Smooth muscle cell (in vitro differentiated cells): ENCODE measurements around the gene KCNMB2. TPM values are rescaled to one million over a fixed set of nuclear protein-coding genes. Genes with fewer than 3 reads are reported as not detected.

Experiments
- DNase-seq: peaks from one replicate; lab custom pipeline; 2025; ENCODE audit not compliant: unreplicated experiment; lab: John Stamatoyannopoulos, UW
- H2AFZ ChIP-seq: fragments of 200-600 bp; sonication (generic); 2 replicates; pipeline ENCODE4 v1.6.0; 2016; ENCODE audit warnings: antibody characterized with exemption, low read depth, mild to moderate bottlenecking
- H3F3A ChIP-seq: fragments of 200-600 bp; sonication (generic); 2 replicates; pipeline ENCODE4 v1.6.0; 2017; ENCODE audit warnings: antibody characterized with exemption, low read depth
- H3K27ac ChIP-seq: fragments of 200-600 bp; sonication (generic); 2 replicates; pipeline ENCODE4 v1.5.1; 2016; ENCODE audit warnings: low read depth, mild to moderate bottlenecking
- H3K27me3 ChIP-seq: fragments of 200-600 bp; sonication (generic); 2 replicates; pipeline ENCODE4 v1.6.1; 2016; ENCODE audit warnings: low read depth, mild to moderate bottlenecking
- H3K36me3 ChIP-seq: fragments of 200-600 bp; sonication (generic); 2 replicates; pipeline ENCODE4 v1.5.1; 2016; ENCODE audit warnings: low read depth
- H3K4me1 ChIP-seq: fragments of 200-600 bp; sonication (generic); 2 replicates; pipeline ENCODE4 v1.5.1; 2016; ENCODE audit warnings: low read depth
- H3K4me2 ChIP-seq: fragments of 200-600 bp; sonication (generic); 2 replicates; pipeline ENCODE4 v1.6.0; 2016; ENCODE audit warnings: mild to moderate bottlenecking
- H3K4me3 ChIP-seq: fragments of 200-600 bp; sonication (generic); 2 replicates; pipeline ENCODE4 v1.5.1; 2016; ENCODE audit warnings: mild to moderate bottlenecking
- H3K79me2 ChIP-seq: fragments of 200-600 bp; sonication (generic); 2 replicates; pipeline ENCODE4 v1.6.0; 2016; ENCODE audit warnings: low read depth, mild to moderate bottlenecking
- H3K9ac ChIP-seq: fragments of 200-600 bp; sonication (generic); 2 replicates; pipeline ENCODE4 v1.6.0; 2016; ENCODE audit warnings: low read depth
- H3K9me3 ChIP-seq: fragments of 200-600 bp; sonication (generic); replicated peaks from 2 replicates; pipeline ENCODE4 v1.5.1; 2016; ENCODE audit warnings: low read depth
- H4K20me1 ChIP-seq: fragments of 200-600 bp; sonication (generic); 2 replicates; pipeline ENCODE4 v1.6.0; 2016; ENCODE audit warnings: low read depth
- CTCF ChIP-seq: fragments of 200-600 bp; sonication (generic); IDR thresholded peaks from 2 replicates; pipeline ENCODE4 v1.5.1; 2017; ENCODE audit warnings: borderline replicate concordance, mild to moderate bottlenecking, antibody characterized with exemption; ENCODE audit not compliant: insufficient read depth, poor library complexity, severe bottlenecking
- WGBS: methylation state at CpG from one replicate; pipeline ENCODE4 v1.1.7; 2016; ENCODE audit warnings: low lambda C conversion rate; 5-methylcytosine and 5-hydroxymethylcytosine counted together
- polyA plus RNA-seq: library from polyadenylated mRNA; unstranded; fragments of >200 nt; fragmentation: Nextera tagmentation; extraction: Ambion mirVana; gene quantifications from 2 replicates; pipeline ENCODE4 v1.2.1, GENCODE V29; 2016
- total RNA-seq: library from RNA; depleted of rRNA; stranded (reverse); fragments of >200 nt; gene quantifications from 2 replicates; pipeline ENCODE4 v1.2.3, GENCODE V29; 2014

KCNMB2 gene
- total and polyA plus RNA-seq, 2 experiments from 2014 or later, result 0.09 TPM; not detected in 1

- Histone ChIP-seq H3K4me3 (no peak overlapping the region), H4K20me1 (no peaks in the 10 kb centered on the region), H3K27me3 (no peaks in the 10 kb centered on the region), H3K9me3 (no peaks in the 10 kb centered on the region), H3K36me3 (no peaks in the 10 kb centered on the region), H2AFZ (no peak overlapping the region), H3K79me2 (no peaks in the 10 kb centered on the region), H3K27ac (no peak overlapping the region), H3F3A (peaks cover 4% of the 10 kb centered on the region), H3K4me2 (no peak overlapping the region), H3K4me1 (peaks cover 10% of the 10 kb centered on the region), H3K9ac (no peak overlapping the region)
- 84% methylated on average over 5 of the region's 5 CpGs for WGBS
- TF ChIP-seq CTCF, result no peak
- no peak for DNase-seq
Observed at GRCh38 chr3:178712247-178712646, 176.0 kb downstream of the KCNMB2 start.

DNA sequence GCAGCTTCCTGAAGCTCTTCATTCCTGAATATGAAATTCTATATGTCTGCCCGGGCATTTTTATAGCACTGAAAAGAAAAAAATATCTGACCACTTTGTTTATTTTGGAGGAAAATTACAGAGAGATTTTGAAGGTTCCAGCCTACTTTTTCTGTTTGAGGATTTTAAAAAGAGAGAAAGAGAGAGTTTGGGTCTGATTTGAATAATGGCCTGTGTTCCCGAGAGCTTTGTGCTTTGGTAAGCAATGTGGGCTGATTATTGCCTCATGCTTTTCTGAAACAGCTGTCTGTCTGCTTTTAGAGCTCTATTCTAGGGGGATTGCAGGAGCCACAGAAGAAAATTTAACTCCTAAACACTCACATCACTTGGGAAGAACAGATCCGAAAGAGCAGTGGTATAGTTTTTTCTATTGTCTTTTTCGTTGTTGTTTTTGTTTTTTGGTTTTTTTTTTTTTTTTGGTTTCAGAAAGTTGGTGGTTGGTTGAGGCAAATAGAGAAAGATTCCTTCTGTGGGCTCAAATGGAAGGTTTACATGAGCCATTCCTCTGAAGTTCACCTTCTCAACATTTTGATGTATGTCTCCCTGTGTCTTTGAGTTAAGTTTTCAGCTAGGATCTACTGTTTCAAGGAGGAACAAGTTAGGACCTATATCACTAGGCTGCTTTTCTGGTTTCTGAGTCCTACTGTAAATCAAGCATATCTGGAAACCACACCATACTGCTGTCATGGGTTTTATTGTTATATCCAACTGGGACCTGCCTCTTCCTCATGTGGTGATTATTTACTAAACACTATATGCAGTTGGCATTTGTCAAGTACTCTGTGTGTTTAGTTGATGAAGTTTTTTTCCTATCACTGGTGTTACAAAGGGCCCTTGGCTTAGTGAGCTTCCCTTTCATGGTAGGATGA lies 178.9 kb downstream of the KCNMB2 start:
- peak overlapping the region; percentile 76 for H3K4me2 ChIP-seq

DNA sequence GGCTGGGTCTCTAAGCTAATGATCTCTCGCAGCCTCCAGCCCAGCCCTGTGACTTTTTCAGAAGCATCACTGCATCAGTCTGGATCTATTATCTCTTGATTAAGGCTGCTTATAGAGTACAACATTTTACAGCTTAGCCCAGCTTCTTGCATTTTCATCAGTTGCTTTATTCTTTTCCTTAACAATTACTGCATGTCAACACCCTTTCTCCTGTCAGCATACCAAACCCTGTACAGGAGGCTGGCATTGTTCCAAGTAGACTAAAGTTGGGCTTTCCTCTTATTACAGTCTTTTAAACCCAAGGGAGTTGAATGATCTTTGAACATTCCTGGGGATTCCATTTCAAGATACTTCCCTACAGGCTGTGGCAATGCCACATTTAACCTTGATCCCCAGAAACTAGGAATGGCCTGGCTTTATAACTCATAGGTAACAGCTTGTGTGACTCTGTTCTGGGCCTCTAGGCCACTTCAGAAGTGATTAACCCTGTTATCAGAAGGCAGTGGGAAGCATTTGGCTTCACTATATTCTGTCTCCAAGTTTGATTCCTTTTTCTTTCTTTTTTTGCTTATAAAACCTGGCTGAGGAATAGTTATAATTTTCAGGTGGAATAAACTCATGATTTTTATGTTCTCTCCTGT lies 182.9 kb downstream of the KCNMB2 start:
- no peaks in the 10 kb centered on the region for H3K27me3 ChIP-seq
- WGBS, result 86% methylated on average over 1 of the region's 1 CpG
- no peaks in the 10 kb centered on the region for H4K20me1 ChIP-seq
- H3K4me2 ChIP-seq, result no peak overlapping the region
- no peak overlapping the region for H2AFZ ChIP-seq
- no peak for TF ChIP-seq CTCF
- no peak overlapping the region for H3K27ac ChIP-seq
- no peaks in the 10 kb centered on the region for H3K79me2 ChIP-seq
- no peak for DNase-seq
- H3K4me3 ChIP-seq, result no peak overlapping the region
- no peak overlapping the region for H3K9ac ChIP-seq
- peaks cover 4% of the 10 kb centered on the region for H3F3A ChIP-seq
- H3K4me1 ChIP-seq, result peaks cover 3% of the 10 kb centered on the region
- no peaks in the 10 kb centered on the region for H3K9me3 ChIP-seq
- H3K36me3 ChIP-seq, result no peaks in the 10 kb centered on the region

More for the DNA sequence above, 178.9 kb downstream of the KCNMB2 start:
- Histone ChIP-seq H3K79me2 (no peaks in the 10 kb centered on the region), H3K9ac (no peak overlapping the region), H2AFZ (peak overlapping the region; percentile 63), H3F3A (peaks cover 4% of the 10 kb centered on the region), H3K9me3 (no peaks in the 10 kb centered on the region), H3K36me3 (no peaks in the 10 kb centered on the region), H3K27ac (peak overlapping the region; percentile 65), H3K4me3 (no peak overlapping the region), H4K20me1 (no peaks in the 10 kb centered on the region), H3K4me1 (peaks cover 3% of the 10 kb centered on the region), H3K27me3 (no peaks in the 10 kb centered on the region)
- 67% methylated on average over 4 of the region's 4 CpGs for WGBS
- no peak for TF ChIP-seq CTCF
- DNase-seq, result no peak
